ENCODE results near the gene SLC39A11.

DNA sequence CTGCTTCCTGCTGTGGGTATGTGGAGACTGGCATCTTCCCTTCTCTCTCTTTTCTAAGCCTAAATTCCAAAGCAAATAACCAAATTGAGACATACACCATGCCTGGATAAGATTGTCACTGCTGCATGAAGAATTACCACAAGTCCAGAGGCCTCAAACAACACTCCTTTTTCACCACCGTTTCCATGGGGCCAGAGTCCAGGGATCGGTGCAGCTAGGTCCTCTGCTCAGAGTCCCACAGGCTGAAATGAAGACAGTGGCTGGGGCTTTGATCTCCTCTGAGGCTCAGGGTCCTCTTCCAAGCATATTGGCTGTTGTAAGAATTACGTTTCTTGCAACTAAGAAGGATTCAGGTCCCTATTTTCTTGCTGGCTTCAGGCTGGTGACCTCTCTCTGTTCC is 130.4 kb downstream of the SLC39A11 start:
- TF ChIP-seq, protein P1, sequence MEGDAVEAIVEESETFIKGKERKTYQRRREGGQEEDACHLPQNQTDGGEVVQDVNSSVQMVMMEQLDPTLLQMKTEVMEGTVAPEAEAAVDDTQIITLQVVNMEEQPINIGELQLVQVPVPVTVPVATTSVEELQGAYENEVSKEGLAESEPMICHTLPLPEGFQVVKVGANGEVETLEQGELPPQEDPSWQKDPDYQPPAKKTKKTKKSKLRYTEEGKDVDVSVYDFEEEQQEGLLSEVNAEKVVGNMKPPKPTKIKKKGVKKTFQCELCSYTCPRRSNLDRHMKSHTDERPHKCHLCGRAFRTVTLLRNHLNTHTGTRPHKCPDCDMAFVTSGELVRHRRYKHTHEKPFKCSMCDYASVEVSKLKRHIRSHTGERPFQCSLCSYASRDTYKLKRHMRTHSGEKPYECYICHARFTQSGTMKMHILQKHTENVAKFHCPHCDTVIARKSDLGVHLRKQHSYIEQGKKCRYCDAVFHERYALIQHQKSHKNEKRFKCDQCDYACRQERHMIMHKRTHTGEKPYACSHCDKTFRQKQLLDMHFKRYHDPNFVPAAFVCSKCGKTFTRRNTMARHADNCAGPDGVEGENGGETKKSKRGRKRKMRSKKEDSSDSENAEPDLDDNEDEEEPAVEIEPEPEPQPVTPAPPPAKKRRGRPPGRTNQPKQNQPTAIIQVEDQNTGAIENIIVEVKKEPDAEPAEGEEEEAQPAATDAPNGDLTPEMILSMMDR (IDR thresholded peaks at IDR 0.05): no peak
- no peak for TF ChIP-seq POLR2A (IDR thresholded peaks at IDR 0.05)
